HG02885 (cell line): ENCODE results near the gene C1QTNF12.
"Not testable (repeated sequence)": the region's sequence is repeated elsewhere in the genome, so short reads cannot be mapped to it uniquely, and the experiment has no call there.

Experiments used
- ATAC-seq: cut with Tn5 transposase; IDR thresholded peaks from one replicate; pipeline ENCODE4 v1.9.1; 2021; ENCODE audit warnings: mild to moderate bottlenecking; ENCODE audit not compliant: unreplicated experiment, poor library complexity

Gene C1QTNF12

GRCh38 chr1:1203561-1204424 is 42.7 kb downstream of the C1QTNF12 start:
- no peak for ATAC-seq

- ATAC-seq = no peak
Measured at GRCh38 chr1:1202831-1203560, 43.5 kb downstream of the C1QTNF12 start.

DNA sequence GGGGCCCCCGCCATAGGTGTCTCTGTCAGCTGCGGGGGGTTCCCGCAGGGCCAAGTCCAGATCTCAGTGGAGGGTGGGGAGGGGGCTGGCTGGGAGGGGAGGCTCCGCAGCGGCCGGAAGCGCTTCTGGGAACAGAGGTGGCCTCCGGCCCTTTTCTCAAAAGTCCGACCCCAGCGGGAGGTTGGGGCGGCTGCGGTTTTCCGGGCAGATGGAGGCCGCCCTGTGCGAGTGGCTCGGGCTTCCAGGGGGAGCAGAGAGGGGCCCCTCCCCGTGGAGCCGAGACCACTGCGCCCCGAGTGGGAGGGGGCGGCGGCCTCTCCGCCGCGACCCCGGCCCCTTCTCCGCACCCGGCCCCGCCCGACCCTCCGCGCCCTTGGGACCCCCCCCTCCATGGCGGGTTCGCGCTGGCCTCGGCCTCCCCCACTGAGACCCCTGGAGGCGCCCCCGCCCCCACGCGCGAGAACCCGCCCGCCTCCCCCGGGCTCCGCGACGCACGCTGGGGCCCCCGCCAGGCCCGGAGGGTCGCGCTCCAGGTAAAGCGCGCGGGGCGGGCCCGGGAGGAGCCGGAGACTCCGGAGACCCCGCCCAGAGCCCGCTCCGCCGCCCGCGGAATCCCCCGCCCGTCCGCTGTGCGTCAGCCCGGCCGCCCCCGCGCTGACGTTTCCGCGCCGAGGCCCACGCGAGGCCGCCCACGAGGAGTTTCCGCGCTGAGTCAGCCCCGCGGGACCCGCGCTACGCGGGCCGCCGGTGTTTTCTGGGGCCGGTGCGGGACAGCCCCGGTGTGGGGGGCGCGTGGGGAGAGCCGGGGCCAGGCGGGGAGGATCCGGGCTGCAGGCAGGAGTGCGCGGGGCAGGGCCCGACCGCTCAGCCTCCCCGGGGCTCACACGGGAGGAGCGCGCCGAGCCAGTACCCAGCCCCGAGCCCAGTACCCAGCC is 45.4 kb downstream of the C1QTNF12 start:
- peak; percentile 67 for ATAC-seq

DNA sequence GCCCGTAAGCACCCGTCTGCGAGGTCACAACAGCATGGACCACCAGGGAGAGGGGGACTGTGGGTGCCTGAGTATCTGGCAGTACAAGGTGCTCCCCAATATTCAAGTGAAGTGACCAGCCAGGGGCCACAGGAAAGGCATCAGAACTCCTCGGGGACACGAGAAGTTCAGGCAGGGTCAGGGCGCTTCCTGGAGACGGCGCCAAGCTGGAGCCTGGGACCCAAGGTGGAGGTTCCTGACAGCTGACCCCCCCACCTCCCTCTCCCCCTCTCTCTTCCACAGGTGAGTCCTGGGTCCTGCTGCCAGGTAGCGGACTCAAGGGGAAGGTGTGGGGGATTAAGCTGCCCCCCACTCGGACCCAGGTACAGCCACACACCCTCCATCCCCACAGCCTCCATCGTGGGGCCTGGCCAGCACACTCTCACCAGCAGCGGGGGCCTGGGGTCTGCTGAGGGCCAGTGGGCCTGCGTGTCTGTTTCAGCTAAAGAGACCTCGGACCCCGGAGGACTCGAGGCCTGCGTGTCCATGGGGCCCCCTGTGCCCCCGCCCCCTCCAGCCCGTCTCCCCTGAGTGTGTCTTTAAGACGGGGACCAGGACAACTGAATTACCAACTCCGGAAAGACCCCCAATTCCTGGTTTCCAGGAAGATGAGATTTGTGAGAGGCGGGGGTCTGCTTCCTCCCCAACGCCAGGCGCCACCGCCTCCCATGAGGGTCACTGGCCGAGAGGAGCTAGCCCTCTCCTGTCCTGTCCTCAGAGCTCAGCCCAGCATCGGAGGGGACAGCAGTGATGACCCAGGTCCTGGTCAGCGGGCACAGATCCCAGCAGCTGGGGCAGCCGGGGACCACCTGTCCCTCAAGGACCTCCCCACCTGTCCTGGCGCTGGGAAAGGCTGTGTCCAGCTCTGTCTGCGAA is 46.3 kb downstream of the C1QTNF12 start:
- no peak for ATAC-seq

GRCh38 chr1:1199141-1199960 is 47.2 kb downstream of the C1QTNF12 start:
- ATAC-seq = no peak

DNA sequence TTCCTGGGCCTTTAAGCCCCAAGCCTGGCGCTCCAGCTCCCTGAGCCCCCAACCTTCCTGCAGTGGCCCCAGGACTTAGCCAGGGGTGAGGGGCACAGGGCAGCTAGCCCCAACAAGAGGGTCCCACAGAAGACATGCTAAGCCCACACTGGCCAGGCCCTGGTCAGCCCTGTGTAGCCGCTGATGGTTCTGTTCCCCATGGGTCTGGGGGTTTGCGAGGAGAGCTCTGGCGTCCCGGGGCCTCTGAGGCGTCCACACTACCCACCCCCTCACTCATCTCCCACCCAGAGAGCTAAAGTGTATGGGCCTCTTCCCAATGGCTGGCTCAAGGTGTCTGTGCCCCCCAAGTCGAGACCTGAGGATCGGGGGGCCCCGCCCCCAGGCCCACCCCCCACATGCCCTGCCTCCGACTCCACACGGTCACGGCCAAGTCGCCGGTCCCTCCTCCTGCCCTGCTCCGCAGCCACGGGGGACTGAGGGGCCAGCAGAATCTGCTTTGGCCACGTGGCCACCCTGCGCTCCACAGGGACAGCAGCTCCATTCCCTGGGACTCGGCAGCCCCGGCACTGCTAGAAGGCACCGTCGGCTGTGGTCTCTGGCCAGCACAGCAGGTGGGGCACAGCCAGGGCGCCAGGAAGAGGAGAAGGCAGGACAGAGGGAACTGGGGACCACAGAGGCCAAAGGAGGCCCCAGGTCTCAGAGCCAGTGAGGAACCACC is 47.9 kb downstream of the C1QTNF12 start:
- ATAC-seq = no peak

GRCh38 chr1:1197551-1198422 is 48.7 kb downstream of the C1QTNF12 start:
- no peak for ATAC-seq

DNA sequence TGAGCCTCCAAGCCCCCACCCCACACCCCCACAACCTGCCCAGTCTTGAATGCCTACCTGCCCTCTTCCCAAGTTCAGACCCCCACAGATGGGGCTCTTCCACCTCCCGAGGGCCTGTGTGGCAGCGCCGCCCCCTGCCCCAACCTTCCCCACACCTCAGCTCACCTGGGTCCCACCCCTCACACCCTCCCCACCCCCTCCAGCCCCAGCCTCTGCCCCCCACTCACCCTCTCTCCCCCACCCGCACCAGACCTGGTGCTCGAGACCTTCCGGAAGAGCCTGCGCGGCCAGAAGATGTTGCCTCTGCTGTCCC is 49.4 kb downstream of the C1QTNF12 start:
- ATAC-seq = no peak

- ATAC-seq = no peak
Measured at GRCh38 chr1:1196431-1197187, 49.9 kb downstream of the C1QTNF12 start.

GRCh38 chr1:1195726-1196125 is 50.8 kb downstream of the C1QTNF12 start:
- not testable (repeated sequence) for ATAC-seq

DNA sequence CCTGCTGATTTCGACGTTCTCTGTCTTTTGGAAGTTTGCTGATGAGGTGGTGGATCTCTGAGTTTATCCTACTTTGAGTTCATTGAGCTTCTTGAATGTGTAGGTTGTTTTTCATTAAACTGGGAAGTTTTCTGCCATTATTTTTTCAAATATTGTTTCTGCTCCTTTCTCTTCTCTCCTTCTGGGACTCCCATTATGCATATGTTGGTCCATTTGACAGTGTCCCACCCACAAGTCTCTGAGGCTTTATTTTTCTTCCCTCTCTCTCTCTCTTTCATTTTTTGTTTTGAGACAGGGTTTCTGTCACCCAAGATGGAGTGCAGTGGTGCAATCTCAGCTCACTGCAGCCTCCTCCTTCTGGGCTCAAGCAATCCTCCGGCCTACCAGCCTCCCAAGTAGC is 51.8 kb downstream of the C1QTNF12 start:
- no peak for ATAC-seq
